ENCODE results near the gene ITGB2.

The ITGB2 gene

GRCh38 chr21:44964381-44964780 is 43.7 kb upstream of the ITGB2 start:
- Histone ChIP-seq H3K9me3 (replicated peaks in 1 of 2; ENCODE audit: control insufficient read depth in 2 of 2, insufficient read depth in 1 of 2, low read depth in 1 of 2, low read length in 2 of 2) (peaks cover 0 to 5% of the 10 kb centered on the region in 2 donors), H3K36me3 (replicated peaks in 1 of 2; ENCODE audit: control insufficient read depth in 2 of 2, insufficient read depth in 2 of 2, low read length in 2 of 2) (peaks cover 25 to 82% of the 10 kb centered on the region in 2 donors)
- no CpG with 5 or more reads among the region's 12 CpGs for WGBS, 2 donors (ENCODE audit: extremely low coverage in 2 of 2, insufficient read length in 2 of 2, insufficient replicate concordance in 1 of 2)

GRCh38 chr21:44962403-44962966 is 41.8 kb upstream of the ITGB2 start:
- Histone ChIP-seq H2BK12ac (ENCODE audit: low read length) (no peak overlapping the region), H3K9ac (ENCODE audit: low read depth, low read length, poor library complexity) (no peak overlapping the region), H3K27ac (replicated peaks; ENCODE audit: low read length) (no peak overlapping the region), H3K14ac (ENCODE audit: low read length) (no peak overlapping the region), H2BK15ac (ENCODE audit: low read length) (no peak overlapping the region), H3K36me3 (replicated peaks in 1 of 2; ENCODE audit: control insufficient read depth in 2 of 2, insufficient read depth in 2 of 2, low read length in 2 of 2) (peaks cover 14 to 68% of the 10 kb centered on the region in 2 donors), H4K8ac (ENCODE audit: low read depth, low read length) (no peak overlapping the region), H3K27me3 (ENCODE audit: control insufficient read depth in 3 of 3, insufficient read depth in 3 of 3, low read depth in 1 of 3, low read length in 3 of 3) (no peaks in the 10 kb centered on the region), H3K4ac (ENCODE audit: low read length) (no peak overlapping the region), H2AK5ac (ENCODE audit: low read depth, low read length) (no peak overlapping the region), H2BK5ac (ENCODE audit: low read length) (no peak overlapping the region), H2AFZ (ENCODE audit: low read length) (no peak overlapping the region), H3K18ac (ENCODE audit: low read length) (no peak overlapping the region), H3K23ac (ENCODE audit: low read depth, low read length, poor library complexity) (no peak overlapping the region), H3K79me1 (ENCODE audit: low read depth, low read length) (peaks cover 6% of the 10 kb centered on the region), H3K4me3 (ENCODE audit: low read length in 2 of 2) (no peak overlapping the region), H3K4me2 (ENCODE audit: insufficient read depth, low read length, poor library complexity, severe bottlenecking) (no peak overlapping the region), H2BK120ac (ENCODE audit: low read depth, low read length) (no peak overlapping the region), H4K91ac (ENCODE audit: low read depth, low read length, poor library complexity) (no peak overlapping the region), H3K9me3 (replicated peaks in 1 of 2; ENCODE audit: control insufficient read depth in 2 of 2, insufficient read depth in 1 of 2, low read depth in 1 of 2, low read length in 2 of 2) (peaks cover 0 to 2% of the 10 kb centered on the region in 2 donors), H3K4me1 (ENCODE audit: control insufficient read depth in 2 of 2, insufficient read depth in 1 of 2, low read depth in 1 of 2, low read length in 2 of 2) (peaks cover 11 to 30% of the 10 kb centered on the region in 2 donors)
- DNase-seq (ENCODE audit: low spot score) = no peak
- WGBS, 2 donors (ENCODE audit: extremely low coverage in 2 of 2, insufficient read length in 2 of 2, insufficient replicate concordance in 1 of 2) = no CpG with 5 or more reads among the region's 9 CpGs

More at GRCh38 chr21:44964381-44964780, 43.7 kb upstream of the ITGB2 start:
- H4K91ac ChIP-seq (ENCODE audit: low read depth, low read length, poor library complexity) = no peak overlapping the region
- H2AFZ ChIP-seq (ENCODE audit: low read length) = no peak overlapping the region
- no peaks in the 10 kb centered on the region for H3K27me3 ChIP-seq (ENCODE audit: control insufficient read depth in 3 of 3, insufficient read depth in 3 of 3, low read depth in 1 of 3, low read length in 3 of 3)
- H3K79me1 ChIP-seq (ENCODE audit: low read depth, low read length) = peaks cover 7% of the 10 kb centered on the region
- no peak overlapping the region for H4K8ac ChIP-seq (ENCODE audit: low read depth, low read length)
- H3K27ac ChIP-seq (replicated peaks; ENCODE audit: low read length) = no peak overlapping the region
- no peak overlapping the region for H2AK5ac ChIP-seq (ENCODE audit: low read depth, low read length)
- no peak overlapping the region for H3K9ac ChIP-seq (ENCODE audit: low read depth, low read length, poor library complexity)
- H3K4ac ChIP-seq (ENCODE audit: low read length) = no peak overlapping the region
- H3K14ac ChIP-seq (ENCODE audit: low read length) = no peak overlapping the region
- H3K4me3 ChIP-seq (ENCODE audit: low read length in 2 of 2) = no peak overlapping the region
- no peak overlapping the region for H2BK12ac ChIP-seq (ENCODE audit: low read length)
- no peak for DNase-seq (ENCODE audit: low spot score)
- H3K23ac ChIP-seq (ENCODE audit: low read depth, low read length, poor library complexity) = no peak overlapping the region
- no peak overlapping the region for H2BK5ac ChIP-seq (ENCODE audit: low read length)
- peaks cover 3 to 11% of the 10 kb centered on the region in 2 donors for H3K4me1 ChIP-seq (ENCODE audit: control insufficient read depth in 2 of 2, insufficient read depth in 1 of 2, low read depth in 1 of 2, low read length in 2 of 2)
- H2BK15ac ChIP-seq (ENCODE audit: low read length) = no peak overlapping the region
- H3K4me2 ChIP-seq (ENCODE audit: insufficient read depth, low read length, poor library complexity, severe bottlenecking) = no peak overlapping the region
- no peak overlapping the region for H2BK120ac ChIP-seq (ENCODE audit: low read depth, low read length)
- no peak overlapping the region for H3K18ac ChIP-seq (ENCODE audit: low read length)

- DNase-seq (ENCODE audit: low spot score) = no peak
- Histone ChIP-seq H3K27ac (replicated peaks; ENCODE audit: low read length) (no peak overlapping the region), H3K4me1 (ENCODE audit: control insufficient read depth in 2 of 2, insufficient read depth in 1 of 2, low read depth in 1 of 2, low read length in 2 of 2) (peaks cover 11 to 39% of the 10 kb centered on the region in 2 donors), H2BK120ac (ENCODE audit: low read depth, low read length) (peak overlapping the region; percentile 95), H3K9ac (ENCODE audit: low read depth, low read length, poor library complexity) (no peak overlapping the region), H2BK12ac (ENCODE audit: low read length) (no peak overlapping the region), H2BK15ac (ENCODE audit: low read length) (peak overlapping the region; percentile 53), H2BK5ac (ENCODE audit: low read length) (peak overlapping the region; percentile 47), H3K36me3 (replicated peaks in 1 of 2; ENCODE audit: control insufficient read depth in 2 of 2, insufficient read depth in 2 of 2, low read length in 2 of 2) (peaks cover 19 to 71% of the 10 kb centered on the region in 2 donors), H3K4me2 (ENCODE audit: insufficient read depth, low read length, poor library complexity, severe bottlenecking) (no peak overlapping the region), H2AFZ (ENCODE audit: low read length) (no peak overlapping the region), H3K23ac (ENCODE audit: low read depth, low read length, poor library complexity) (peak overlapping the region; percentile 77), H3K27me3 (ENCODE audit: control insufficient read depth in 3 of 3, insufficient read depth in 3 of 3, low read depth in 1 of 3, low read length in 3 of 3) (no peaks in the 10 kb centered on the region), H3K14ac (ENCODE audit: low read length) (peak overlapping the region; percentile 26), H3K4me3 (ENCODE audit: low read length in 2 of 2) (no peak overlapping the region), H4K8ac (ENCODE audit: low read depth, low read length) (no peak overlapping the region), H3K4ac (ENCODE audit: low read length) (no peak overlapping the region), H3K79me1 (ENCODE audit: low read depth, low read length) (peaks cover 11% of the 10 kb centered on the region), H4K91ac (ENCODE audit: low read depth, low read length, poor library complexity) (peak overlapping the region; percentile 16), H2AK5ac (ENCODE audit: low read depth, low read length) (peak overlapping the region; percentile 53), H3K18ac (ENCODE audit: low read length) (peak overlapping the region; percentile 85), H3K9me3 (replicated peaks in 1 of 2; ENCODE audit: control insufficient read depth in 2 of 2, insufficient read depth in 1 of 2, low read depth in 1 of 2, low read length in 2 of 2) (peaks cover 0 to 2% of the 10 kb centered on the region in 2 donors)
- no CpG with 5 or more reads among the region's 23 CpGs for WGBS, 2 donors (ENCODE audit: extremely low coverage in 2 of 2, insufficient read length in 2 of 2, insufficient replicate concordance in 1 of 2)
These were observed 39.7 kb upstream of the ITGB2 start for GRCh38 chr21:44960141-44961092.
